Upper lobe of left lung (tissue), 6 donors: ENCODE measurements around the gene CUL9. TPM values are rescaled to one million over a fixed set of nuclear protein-coding genes. Genes with fewer than 3 reads are reported as not detected.

Experiments
- ATAC-seq, 2 donors: fragments of 200-7000 bp; cut with Tn5 transposase; one replicate each; pipeline ENCODE4 v1.9.1; 2022; ENCODE audit warnings: mild to moderate bottlenecking in 2 of 2, moderate library complexity in 2 of 2; ENCODE audit not compliant: low FRiP score in 2 of 2
- DNase-seq, 2 donors: peaks; one replicate each; pipeline ENCODE4 v3.0.0-alpha.2; 2019 to 2020
- H3K27ac ChIP-seq, 4 donors: fragments of 200-600 bp; sonication (generic); one replicate each; pipeline ENCODE4 v1.5.1; 2016 to 2019
- H3K27me3 ChIP-seq, 4 donors: fragments of 200-600 bp; sonication (generic); one replicate each; pipeline ENCODE4 v1.5.1; 2017 to 2019
- H3K36me3 ChIP-seq, 4 donors: fragments of 200-600 bp; sonication (generic); one replicate each; pipeline ENCODE4 v1.5.1; 2016 to 2019
- H3K4me1 ChIP-seq, 4 donors: fragments of 200-600 bp; sonication (generic); one replicate each; pipeline ENCODE4 v1.5.1; 2018 to 2019
- H3K4me3 ChIP-seq, 4 donors: fragments of 200-600 bp; sonication (generic); one replicate each; pipeline ENCODE4 v1.5.1; 2017 to 2019; ENCODE audit warnings: mild to moderate bottlenecking in 2 of 4, moderate library complexity in 1 of 4
- H3K9me3 ChIP-seq, 4 donors: fragments of 200-600 bp; sonication (generic); one replicate each; pipeline ENCODE4 v1.5.1; 2018 to 2019
- CTCF ChIP-seq, 6 experiments: fragments of 450-650 bp in 4 of 6; fragments of 200-600 bp in 2 of 6; sonication (generic) in 2 of 6; IDR thresholded peaks; one replicate each; pipeline ENCODE4 v1.5.1; 2016 to 2019; ENCODE audit warnings: antibody characterized with exemption in 6 of 6
- EP300 ChIP-seq, 4 donors: sonication (generic); formaldehyde crosslinking; IDR thresholded peaks; one replicate each; pipeline ENCODE4 v1.5.1; 2017; ENCODE audit warnings: antibody characterized with exemption in 4 of 4, control low read depth in 2 of 4
- POLR2A ChIP-seq, 4 donors: fragments of 450-650 bp; IDR thresholded peaks; one replicate each; pipeline ENCODE4 v1.5.1; 2016 to 2017; ENCODE audit warnings: antibody characterized with exemption in 4 of 4, mild to moderate bottlenecking in 2 of 4
- POLR2AphosphoS5 ChIP-seq, 2 donors: sonication (generic); formaldehyde crosslinking; IDR thresholded peaks; one replicate each; pipeline ENCODE4 v1.5.1; 2017; ENCODE audit warnings: antibody characterized with exemption in 2 of 2
- WGBS, 2 donors: methylation state at CpG; one replicate each; pipeline ENCODE4 v1.1.5; 2017 to 2018; 5-methylcytosine and 5-hydroxymethylcytosine counted together
- total RNA-seq, 6 donors: library from RNA; depleted of rRNA in 4 of 6; stranded (reverse); fragments of >200 nt in 4 of 6; gene quantifications; one replicate each; pipeline versions ENCODE4 v1.1.0 to v1.2.1, GENCODE V29; 2016 to 2021
- donor health status: DM: no; HTN: no; CAD: no; lungs with moderate emphysema.
- donor health status: DM: no; HTN: yes; CAD: no; lungs with severe emphysema.

Gene CUL9
- total RNA-seq, 6 donors from 2014 or later = 26.9 to 105 (median 47.5) TPM

- peaks cover 11 to 23% (median 12%) of the 10 kb centered on the region in 4 donors for H3K4me1 ChIP-seq
- H3K27me3 ChIP-seq = peaks cover 0 to 4% (median 0%) of the 10 kb centered on the region in 4 donors
- H3K27ac ChIP-seq = no peak overlapping the region
- no peak for DNase-seq
- H3K4me3 ChIP-seq = no peak overlapping the region
- TF ChIP-seq EP300 (IDR thresholded peaks at IDR 0.05) (no peak), POLR2AphosphoS5 (IDR thresholded peaks at IDR 0.05) (no peak), CTCF (IDR thresholded peaks at IDR 0.05) (no peak), POLR2A (IDR thresholded peaks at IDR 0.05) (no peak)
- no peak for ATAC-seq
- WGBS, 2 donors = 86 to 92% methylated on average over 6 of the region's 6 CpGs
- H3K36me3 ChIP-seq = no peaks in the 10 kb centered on the region
- no peaks in the 10 kb centered on the region for H3K9me3 ChIP-seq
These were observed 83.6 kb downstream of the CUL9 start for GRCh38 chr6:43265564-43265963.

- H3K9me3 ChIP-seq = no peaks in the 10 kb centered on the region
- no peak overlapping the region for H3K27ac ChIP-seq
- peaks cover 0 to 4% (median 0%) of the 10 kb centered on the region in 4 donors for H3K27me3 ChIP-seq
- 82 to 85% methylated on average over 7 of the region's 7 CpGs for WGBS, 2 donors
- ATAC-seq (no peak), DNase-seq (no peak)
- H3K36me3 ChIP-seq = no peaks in the 10 kb centered on the region
- no peak overlapping the region for H3K4me3 ChIP-seq
- H3K4me1 ChIP-seq = peaks cover 11 to 25% (median 15%) of the 10 kb centered on the region in 4 donors
- TF ChIP-seq EP300 (IDR thresholded peaks at IDR 0.05) = no peak
- TF ChIP-seq POLR2A (IDR thresholded peaks at IDR 0.05) = no peak
- TF ChIP-seq POLR2AphosphoS5 (IDR thresholded peaks at IDR 0.05) = no peak
- TF ChIP-seq CTCF (IDR thresholded peaks at IDR 0.05) = no peak
These were observed 85.8 kb downstream of the CUL9 start for GRCh38 chr6:43267619-43268354.

GRCh38 chr6:43268355-43268700 lies 86.3 kb downstream of the CUL9 start:
- Histone ChIP-seq H3K27me3 (peaks cover 0 to 4% (median 0%) of the 10 kb centered on the region in 4 donors), H3K36me3 (no peaks in the 10 kb centered on the region), H3K4me3 (no peak overlapping the region), H3K9me3 (no peaks in the 10 kb centered on the region), H3K4me1 (peaks cover 11 to 25% (median 15%) of the 10 kb centered on the region in 4 donors), H3K27ac (no peak overlapping the region)
- 52 to 62% methylated on average over 2 to 3 of the region's 3 CpGs for WGBS, 2 donors
- no peak for TF ChIP-seq POLR2AphosphoS5 (IDR thresholded peaks at IDR 0.05)
- no peak for TF ChIP-seq CTCF (IDR thresholded peaks at IDR 0.05)
- no peak for TF ChIP-seq POLR2A (IDR thresholded peaks at IDR 0.05)
- TF ChIP-seq EP300 (IDR thresholded peaks at IDR 0.05) = no peak
- ATAC-seq = no peak
- DNase-seq = no peak

- DNase-seq = no peak
- Histone ChIP-seq H3K9me3 (no peaks in the 10 kb centered on the region), H3K4me1 (peaks cover 11 to 25% (median 15%) of the 10 kb centered on the region in 4 donors), H3K27ac (no peak overlapping the region), H3K36me3 (no peaks in the 10 kb centered on the region), H3K27me3 (peaks cover 0 to 4% (median 0%) of the 10 kb centered on the region in 4 donors), H3K4me3 (no peak overlapping the region)
- ATAC-seq = no peak
- WGBS, 2 donors = 66 to 74% methylated on average over 10 of the region's 10 CpGs
- TF ChIP-seq EP300 (IDR thresholded peaks at IDR 0.05) (no peak), POLR2A (IDR thresholded peaks at IDR 0.05) (no peak), CTCF (IDR thresholded peaks at IDR 0.05) (no peak), POLR2AphosphoS5 (IDR thresholded peaks at IDR 0.05) (no peak)
These were observed 86.8 kb downstream of the CUL9 start for GRCh38 chr6:43268782-43269272.
